ENCODE measurements around the gene ELAC2. TPM values are rescaled to one million over a fixed set of nuclear protein-coding genes. Genes with fewer than 3 reads are reported as not detected.

ELAC2 gene
- total RNA-seq, 1 donor from 2014 or later, result 41.0 TPM

- ATAC-seq (no peak), DNase-seq (no peak)
- no peaks in the 10 kb centered on the region for H3K4me1 ChIP-seq
- H3K27me3 ChIP-seq (ENCODE audit: low read depth), result no peaks in the 10 kb centered on the region
- intact Hi-C loops (cut with DNase I), result no loop called here
- no peak overlapping the region for H3K27ac ChIP-seq
- H3K9me3 ChIP-seq, result no peaks in the 10 kb centered on the region
- TF ChIP-seq, protein P1, sequence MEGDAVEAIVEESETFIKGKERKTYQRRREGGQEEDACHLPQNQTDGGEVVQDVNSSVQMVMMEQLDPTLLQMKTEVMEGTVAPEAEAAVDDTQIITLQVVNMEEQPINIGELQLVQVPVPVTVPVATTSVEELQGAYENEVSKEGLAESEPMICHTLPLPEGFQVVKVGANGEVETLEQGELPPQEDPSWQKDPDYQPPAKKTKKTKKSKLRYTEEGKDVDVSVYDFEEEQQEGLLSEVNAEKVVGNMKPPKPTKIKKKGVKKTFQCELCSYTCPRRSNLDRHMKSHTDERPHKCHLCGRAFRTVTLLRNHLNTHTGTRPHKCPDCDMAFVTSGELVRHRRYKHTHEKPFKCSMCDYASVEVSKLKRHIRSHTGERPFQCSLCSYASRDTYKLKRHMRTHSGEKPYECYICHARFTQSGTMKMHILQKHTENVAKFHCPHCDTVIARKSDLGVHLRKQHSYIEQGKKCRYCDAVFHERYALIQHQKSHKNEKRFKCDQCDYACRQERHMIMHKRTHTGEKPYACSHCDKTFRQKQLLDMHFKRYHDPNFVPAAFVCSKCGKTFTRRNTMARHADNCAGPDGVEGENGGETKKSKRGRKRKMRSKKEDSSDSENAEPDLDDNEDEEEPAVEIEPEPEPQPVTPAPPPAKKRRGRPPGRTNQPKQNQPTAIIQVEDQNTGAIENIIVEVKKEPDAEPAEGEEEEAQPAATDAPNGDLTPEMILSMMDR (IDR thresholded peaks at IDR 0.05), result no peak
- H3K36me3 ChIP-seq, result peaks cover 100% of the 10 kb centered on the region
- H3K4me3 ChIP-seq, result no peak overlapping the region
These were observed 22.5 kb downstream of the ELAC2 start for GRCh38 chr17:12995106-12995895.

DNA sequence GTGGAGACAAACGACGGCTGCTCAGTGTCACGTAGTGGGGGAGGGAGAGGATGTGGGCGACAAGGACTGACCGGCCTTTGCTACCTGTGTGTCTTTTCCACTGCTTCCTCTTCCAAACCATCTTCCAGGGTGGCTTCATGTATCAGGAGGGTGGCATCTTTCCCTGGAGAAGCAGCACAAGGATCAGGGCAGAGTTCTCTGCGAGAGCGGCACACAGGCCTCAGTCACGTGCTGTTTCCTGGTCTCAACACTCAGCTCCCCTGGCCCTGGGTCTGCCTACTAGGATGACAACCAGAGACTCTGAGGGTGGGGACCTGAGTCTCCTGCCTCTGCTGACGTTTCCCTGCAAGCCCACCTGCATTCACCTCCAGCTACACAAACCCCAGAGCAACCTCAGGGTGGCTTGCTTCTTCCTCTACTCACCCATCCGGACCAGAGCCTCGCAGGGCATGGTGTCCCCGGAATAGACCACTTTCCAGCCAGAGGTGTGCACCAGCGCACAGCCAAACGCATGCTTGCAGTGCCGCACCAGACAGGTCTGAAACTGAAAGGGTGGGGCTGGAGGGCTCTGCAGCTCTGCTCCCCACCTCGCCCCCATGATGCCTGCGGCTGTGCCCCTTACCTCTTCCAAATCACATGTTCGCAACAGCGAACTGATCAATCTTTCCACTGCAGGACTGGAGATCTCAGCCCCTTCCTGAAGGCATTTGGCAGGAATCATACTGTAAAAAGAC is 23.3 kb downstream of the ELAC2 start:
- Histone ChIP-seq H3K27ac (no peak overlapping the region), H3K27me3 (ENCODE audit: low read depth) (no peaks in the 10 kb centered on the region), H3K4me1 (no peaks in the 10 kb centered on the region), H3K4me3 (no peak overlapping the region), H3K36me3 (peaks cover 99% of the 10 kb centered on the region), H3K9me3 (no peaks in the 10 kb centered on the region)
- intact Hi-C loops (cut with DNase I), result no loop called here
- DNase-seq, result no peak
- no peak for ATAC-seq
- TF ChIP-seq, protein P1 (IDR thresholded peaks at IDR 0.05), result no peak

GRCh38 chr17:12993631-12994030 is 24.2 kb downstream of the ELAC2 start:
- Histone ChIP-seq H3K27ac (no peak overlapping the region), H3K36me3 (peaks cover 90% of the 10 kb centered on the region), H3K9me3 (no peaks in the 10 kb centered on the region), H3K4me3 (no peak overlapping the region), H3K27me3 (ENCODE audit: low read depth) (no peaks in the 10 kb centered on the region), H3K4me1 (no peaks in the 10 kb centered on the region)
- no peak for DNase-seq
- ATAC-seq, result no peak
- TF ChIP-seq, protein P1 (IDR thresholded peaks at IDR 0.05), result no peak
- intact Hi-C loops (cut with DNase I), result no loop called here

DNA sequence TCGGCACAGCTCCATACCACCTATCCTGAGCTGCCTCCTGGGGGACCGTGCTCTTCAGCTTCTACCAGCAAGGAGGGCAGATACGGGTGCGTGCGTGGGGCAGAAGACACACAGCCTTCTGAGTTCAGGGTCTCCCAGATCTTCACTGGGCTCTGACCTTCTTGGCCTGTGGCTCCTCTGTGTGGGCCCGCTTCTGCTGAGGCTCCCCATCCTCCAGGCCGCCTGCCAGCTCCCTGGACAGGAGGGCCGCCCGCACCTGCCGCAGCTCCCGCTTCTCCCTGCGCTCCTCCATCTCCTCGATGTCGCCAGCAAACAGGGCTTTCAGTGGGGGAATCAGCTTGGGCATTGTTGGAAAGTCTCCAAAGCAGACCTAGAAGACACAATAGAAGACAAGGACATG is 25.2 kb downstream of the ELAC2 start:
- intact Hi-C loops (cut with DNase I), result no loop called here
- no peaks in the 10 kb centered on the region for H3K9me3 ChIP-seq
- no peak for DNase-seq
- peaks cover 81% of the 10 kb centered on the region for H3K36me3 ChIP-seq
- H3K27me3 ChIP-seq (ENCODE audit: low read depth), result no peaks in the 10 kb centered on the region
- no peaks in the 10 kb centered on the region for H3K4me1 ChIP-seq
- TF ChIP-seq, protein P1 (IDR thresholded peaks at IDR 0.05), result no peak
- no peak for ATAC-seq
- no peak overlapping the region for H3K27ac ChIP-seq
- H3K4me3 ChIP-seq, result no peak overlapping the region

GRCh38 chr17:12990926-12991325 is 26.9 kb downstream of the ELAC2 start:
- Histone ChIP-seq H3K9me3 (no peaks in the 10 kb centered on the region), H3K4me3 (no peak overlapping the region), H3K27ac (no peak overlapping the region), H3K27me3 (ENCODE audit: low read depth) (no peaks in the 10 kb centered on the region), H3K36me3 (peaks cover 63% of the 10 kb centered on the region), H3K4me1 (no peaks in the 10 kb centered on the region)
- TF ChIP-seq, protein P1 (IDR thresholded peaks at IDR 0.05), result no peak
- intact Hi-C loops (cut with DNase I), result no loop called here
- ATAC-seq, result no peak
- no peak for DNase-seq
